Jurkat, Clone E6-1 (cell line): Measurements from ENCODE around the gene RAET1G. TPM values are rescaled to one million over a fixed set of nuclear protein-coding genes. Genes with fewer than 3 reads are reported as not detected.
"Not testable (repeated sequence)": the region's sequence is repeated elsewhere in the genome, so short reads cannot be mapped to it uniquely, and the experiment has no call there.

Source experiments
- DNase-seq: peaks from one replicate; pipeline ENCODE4 v3.0.0-alpha.2; 2011; ENCODE audit warnings: low read depth, low spot score
- H3K4me3 ChIP-seq: 2 replicates; pipeline ENCODE4 v1.5.1; 2011; ENCODE audit warnings: mild to moderate bottlenecking, low read length, control low read depth, moderate library complexity
- polyA plus RNA-seq: library from polyadenylated mRNA; unstranded; fragments of >200 nt; gene quantifications from one replicate; pipeline ENCODE4 v1.2.1, GENCODE V29; 2012; ENCODE audit warnings: missing spikeins; ENCODE audit not compliant: insufficient read length, insufficient read depth

RAET1G gene, protein sequence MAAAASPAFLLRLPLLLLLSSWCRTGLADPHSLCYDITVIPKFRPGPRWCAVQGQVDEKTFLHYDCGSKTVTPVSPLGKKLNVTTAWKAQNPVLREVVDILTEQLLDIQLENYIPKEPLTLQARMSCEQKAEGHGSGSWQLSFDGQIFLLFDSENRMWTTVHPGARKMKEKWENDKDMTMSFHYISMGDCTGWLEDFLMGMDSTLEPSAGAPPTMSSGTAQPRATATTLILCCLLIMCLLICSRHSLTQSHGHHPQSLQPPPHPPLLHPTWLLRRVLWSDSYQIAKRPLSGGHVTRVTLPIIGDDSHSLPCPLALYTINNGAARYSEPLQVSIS
- polyA plus RNA-seq = 1.6 TPM

DNA sequence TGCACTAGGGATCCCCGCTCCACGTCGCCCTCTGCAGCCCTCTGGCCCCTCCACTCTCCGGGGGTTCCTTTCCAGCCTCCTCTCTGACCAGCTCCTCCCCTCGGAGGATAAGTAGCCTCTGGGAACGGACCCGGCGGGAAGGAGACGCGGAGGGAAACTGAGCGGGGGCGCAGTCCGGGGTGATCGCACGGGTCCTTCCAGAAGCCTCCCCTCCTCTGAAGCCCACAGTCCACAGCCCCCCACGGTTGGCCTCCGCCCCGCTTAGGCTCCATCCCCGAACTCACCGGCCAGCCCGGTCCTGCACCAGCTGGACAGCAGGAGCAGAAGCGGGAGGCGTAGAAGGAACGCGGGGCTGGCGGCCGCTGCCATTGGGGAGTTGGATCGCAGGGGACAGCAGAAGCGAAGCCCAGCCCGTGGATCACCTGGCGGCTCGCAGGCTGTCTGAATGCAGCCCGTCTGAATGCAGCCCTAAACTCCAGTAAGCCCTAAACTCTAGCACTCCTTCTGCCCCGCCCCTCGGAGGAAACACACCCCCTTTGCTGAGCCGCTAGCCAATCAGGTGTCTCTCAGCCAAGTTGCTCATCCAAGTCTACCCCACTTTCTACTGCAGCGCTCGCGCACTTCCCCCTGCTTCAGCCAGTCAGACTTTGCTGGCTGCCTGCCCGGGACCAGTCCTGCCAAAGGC lies at the start of gene RAET1G:
RAET1G (minus strand) TSS at position 480 of the 685 bp plus-strand sequence; CDS start at position 369, 111 bp downstream.
- peak within 1 kb of the TSS; percentile 56 for H3K4me3 ChIP-seq
- DNase-seq = peak; percentile 84

DNA sequence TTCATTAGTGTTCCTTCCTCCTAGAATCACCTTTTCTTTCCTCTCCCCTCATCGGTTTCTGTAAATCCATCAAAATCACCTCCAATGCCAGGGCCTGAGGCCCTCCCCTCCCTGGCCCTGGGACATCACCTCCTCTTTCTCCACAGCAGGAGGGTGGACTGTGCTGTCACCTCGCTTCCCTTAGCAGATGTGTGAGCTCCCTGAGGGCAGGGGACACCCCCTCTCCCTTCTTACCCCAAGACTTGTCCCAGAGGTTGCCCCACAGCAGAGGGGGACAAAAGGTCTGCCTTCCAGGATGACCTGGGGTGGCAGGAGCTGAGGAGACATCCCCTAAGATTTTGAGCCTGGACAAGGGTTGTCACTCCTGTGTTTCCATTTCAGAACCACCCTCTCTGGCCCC lies 46.7 kb upstream of the RAET1G start:
- no peak overlapping the region for H3K4me3 ChIP-seq
- DNase-seq = no peak

DNA sequence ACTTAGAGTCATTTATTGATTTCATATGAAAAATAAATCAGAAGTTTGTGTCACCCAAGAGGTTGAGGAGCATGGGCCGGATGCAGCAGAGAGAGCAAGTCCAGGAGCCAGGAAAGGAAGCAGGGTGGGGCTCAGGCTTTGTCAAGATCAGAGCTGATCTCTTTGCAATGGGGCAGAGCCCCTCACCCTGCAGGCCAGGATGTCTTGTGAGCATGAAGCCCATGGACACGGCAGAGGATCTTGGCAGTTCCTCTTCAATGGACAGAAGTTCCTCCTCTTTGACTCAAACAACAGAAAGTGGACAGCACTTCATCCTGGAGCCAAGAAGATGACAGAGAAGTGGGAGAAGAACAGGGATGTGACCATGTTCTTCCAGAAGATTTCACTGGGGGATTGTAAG lies 46.0 kb upstream of the RAET1G start:
- DNase-seq, H3K4me3 ChIP-seq: not testable (repeated sequence)

DNA sequence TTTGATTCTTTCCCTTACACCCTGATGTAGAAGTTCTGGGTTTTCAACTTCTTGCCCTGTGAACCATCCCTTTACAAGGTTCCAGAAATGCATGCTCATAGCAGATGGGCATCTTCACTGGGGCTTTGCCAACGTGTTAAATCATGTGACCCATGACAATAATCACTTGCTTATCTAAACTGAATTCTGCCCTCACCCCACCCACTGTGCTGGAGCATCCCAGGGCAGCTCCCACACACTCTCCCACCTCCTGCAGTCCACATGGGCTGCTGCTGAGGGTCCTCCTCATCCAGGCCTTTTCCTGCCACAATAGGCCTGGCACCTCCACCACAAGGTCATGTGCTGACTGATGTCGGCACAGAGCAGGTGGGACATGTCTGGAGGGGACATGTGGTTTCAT lies 45.1 kb upstream of the RAET1G start:
- not testable (repeated sequence) for DNase-seq, H3K4me3 ChIP-seq

DNA sequence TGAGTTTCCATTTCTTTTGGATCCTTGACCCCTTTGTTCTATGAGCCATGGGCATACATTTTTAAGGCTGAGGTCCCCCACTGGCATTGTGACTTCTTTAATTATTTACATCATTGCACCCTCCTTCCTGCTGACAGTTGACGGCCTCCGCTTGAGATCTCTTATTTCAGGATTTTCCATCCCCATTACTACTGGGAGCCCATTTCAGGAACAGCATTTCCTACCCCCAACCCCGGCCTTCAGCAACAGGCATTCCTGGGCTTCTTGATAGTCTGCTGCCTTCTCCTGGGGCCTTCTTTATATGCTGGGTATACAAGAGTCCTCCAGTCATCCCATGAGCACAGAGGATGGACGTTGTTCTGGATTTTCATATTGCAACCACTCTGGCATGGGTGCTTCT lies 44.7 kb upstream of the RAET1G start:
- no peak overlapping the region for H3K4me3 ChIP-seq
- DNase-seq = no peak

DNA sequence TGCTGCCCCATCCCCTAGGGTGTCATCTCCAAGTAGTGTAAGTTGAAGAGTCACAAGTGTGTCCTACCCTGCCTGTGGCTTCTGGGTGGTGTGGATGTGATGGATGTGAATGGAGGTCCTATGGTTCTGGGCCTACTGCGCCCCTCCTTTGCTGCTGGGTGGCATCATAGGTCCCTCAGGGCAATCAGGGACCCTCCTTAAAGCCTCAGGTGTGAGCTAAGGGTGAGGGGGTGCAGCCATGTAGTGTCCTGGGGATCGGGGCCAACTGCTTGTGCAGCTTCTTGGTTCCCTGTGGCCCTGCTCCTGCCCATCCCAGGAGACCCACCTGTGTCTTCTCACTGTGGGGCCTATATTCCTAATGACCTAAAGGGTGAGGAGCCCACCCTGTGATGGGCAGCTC lies 43.4 kb upstream of the RAET1G start:
- DNase-seq, H3K4me3 ChIP-seq: not testable (repeated sequence)

DNA sequence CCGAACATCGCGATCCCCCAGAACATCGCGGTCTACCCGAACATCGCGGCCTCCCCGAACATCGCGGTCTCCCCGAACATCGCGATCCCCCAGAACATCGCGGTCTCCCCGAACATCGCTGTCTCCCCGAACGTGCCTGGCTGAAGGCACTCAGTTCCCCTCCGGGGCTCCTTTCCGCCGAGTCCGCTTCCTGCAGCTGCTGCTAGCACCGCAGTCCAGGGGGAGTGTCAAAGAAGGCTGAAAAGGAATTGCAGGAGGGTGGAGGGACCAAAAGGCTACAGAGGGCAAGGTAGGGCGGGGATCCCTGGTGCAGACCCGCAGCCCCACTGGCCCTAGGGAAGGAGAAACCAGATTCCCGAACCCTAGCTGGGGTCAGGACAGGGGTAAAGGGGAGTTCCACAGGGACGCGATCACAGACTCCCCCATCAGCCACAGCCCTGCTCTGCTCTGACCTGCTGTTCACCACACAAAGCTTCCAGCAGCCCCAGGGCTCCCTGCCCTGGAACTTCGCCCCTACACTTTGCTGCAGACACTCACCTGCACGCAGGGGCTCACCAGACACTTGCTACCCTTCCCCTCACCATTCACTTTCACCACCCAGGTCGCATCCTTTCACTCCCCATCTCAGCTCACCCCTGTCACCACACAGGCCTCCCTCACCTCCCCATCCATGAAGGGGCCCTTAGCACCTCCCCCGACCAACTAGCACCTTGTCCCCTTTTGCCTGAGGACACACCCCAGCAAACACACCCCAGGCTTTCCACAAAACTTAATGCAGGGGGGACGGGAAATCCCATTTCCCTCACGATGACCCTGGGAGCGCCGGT lies 42.5 kb upstream of the RAET1G start:
- DNase-seq = no peak
- H3K4me3 ChIP-seq = no peak overlapping the region

DNA sequence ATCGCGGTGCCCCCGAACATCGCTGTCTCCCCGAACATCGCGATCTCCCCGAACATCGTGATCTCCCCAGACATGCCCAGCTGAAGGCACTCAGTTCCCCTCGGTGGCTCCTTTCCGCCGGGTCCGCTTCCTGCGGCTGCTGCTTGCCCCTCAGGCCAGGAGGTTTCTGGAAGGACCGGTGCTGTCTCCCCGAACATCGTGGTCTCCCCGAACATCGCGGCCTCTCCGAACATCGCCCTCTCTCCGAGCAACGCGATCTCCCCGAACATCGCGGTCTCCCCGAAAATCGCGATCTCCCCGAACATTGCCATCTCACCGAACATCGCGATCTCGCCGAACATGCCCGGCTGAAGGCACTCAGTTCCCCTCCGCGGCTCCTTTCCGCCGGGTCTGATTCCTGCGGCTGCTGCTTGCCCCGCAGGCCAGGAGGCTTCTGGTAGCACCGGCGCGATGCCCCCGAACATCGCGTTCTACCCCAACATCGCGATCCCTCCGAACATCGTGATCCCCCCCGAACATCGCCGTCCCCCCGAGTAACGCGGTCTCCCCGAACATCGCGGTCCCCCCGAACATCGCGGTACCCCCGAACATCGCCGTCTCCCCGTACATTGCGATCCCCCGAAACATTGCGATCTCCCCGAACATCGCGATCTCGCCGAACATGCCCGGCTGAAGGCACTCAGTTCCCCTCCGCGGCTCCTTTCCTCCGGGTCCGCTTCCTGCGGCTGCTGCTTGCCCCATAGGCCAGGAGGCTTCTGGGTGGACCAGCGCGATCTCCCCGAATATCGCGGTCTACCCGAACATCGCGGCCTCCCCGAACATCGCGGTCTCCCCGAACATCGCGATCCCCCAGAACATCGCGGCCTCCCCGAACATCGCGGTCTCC lies 41.6 kb upstream of the RAET1G start:
- H3K4me3 ChIP-seq = peak overlapping the region; percentile 75
- no peak for DNase-seq

DNA sequence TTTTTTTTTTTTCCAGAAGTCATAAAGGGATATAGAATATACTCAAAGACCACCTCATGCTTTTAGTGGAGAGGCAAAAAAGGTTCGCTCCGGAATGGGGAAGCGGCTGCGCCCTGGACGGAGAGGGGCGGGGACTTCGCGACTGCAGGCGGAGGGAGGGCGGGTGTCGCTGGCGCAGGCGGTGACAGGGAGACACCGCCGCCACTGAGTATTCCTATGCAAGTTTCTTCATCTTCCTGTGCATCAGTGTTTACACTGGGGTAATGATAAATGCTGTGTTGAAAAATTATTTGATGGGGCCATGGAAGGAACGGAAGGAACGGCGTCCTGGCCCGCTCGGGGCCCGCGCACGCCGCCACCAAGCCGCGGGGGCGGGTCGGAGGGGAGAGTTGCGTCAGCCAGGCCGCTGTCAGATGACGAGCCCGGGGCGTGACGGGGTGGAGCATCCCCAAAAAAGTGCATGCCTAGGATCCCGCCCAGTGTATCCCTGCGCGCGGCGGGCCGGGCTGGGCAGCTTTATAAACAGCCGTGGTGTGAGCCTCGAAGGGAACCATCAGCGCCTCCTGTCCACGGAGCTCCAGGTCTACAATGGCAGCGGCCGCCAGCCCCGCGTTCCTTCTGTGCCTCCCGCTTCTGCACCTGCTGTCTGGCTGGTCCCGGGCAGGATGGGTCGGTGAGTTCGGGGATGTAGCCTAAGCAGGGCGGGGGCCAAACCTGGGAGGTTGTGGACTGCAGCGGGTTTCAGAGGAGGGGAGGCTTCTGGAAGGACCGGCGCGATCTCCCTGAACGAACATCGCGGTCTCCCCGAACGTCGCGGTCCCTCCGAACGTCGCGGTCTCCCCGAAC lies 40.8 kb upstream of the RAET1G start, which contains the start of gene ULBP1:
ULBP1 (plus strand) TSS at position 482 of the 846 bp plus-strand sequence; CDS start at position 589, 107 bp downstream.
- peak within 1 kb of the TSS; percentile 75 for H3K4me3 ChIP-seq
- peak; percentile 87 for DNase-seq

DNA sequence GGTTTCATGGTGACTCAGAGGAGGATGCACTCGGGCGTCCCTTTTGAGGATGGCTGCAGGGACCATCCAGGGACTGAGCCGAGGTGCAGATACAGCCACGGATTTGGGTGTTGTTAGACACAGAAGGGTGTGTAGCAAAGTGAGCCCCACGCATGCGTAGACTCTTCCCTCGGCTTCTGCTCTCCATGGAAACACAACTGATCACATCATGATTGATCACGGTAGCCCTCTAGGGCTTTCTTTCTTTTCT lies 40.2 kb upstream of the RAET1G start:
- H3K4me3 ChIP-seq = peak overlapping the region; percentile 75
- peak; percentile 77 for DNase-seq

DNA sequence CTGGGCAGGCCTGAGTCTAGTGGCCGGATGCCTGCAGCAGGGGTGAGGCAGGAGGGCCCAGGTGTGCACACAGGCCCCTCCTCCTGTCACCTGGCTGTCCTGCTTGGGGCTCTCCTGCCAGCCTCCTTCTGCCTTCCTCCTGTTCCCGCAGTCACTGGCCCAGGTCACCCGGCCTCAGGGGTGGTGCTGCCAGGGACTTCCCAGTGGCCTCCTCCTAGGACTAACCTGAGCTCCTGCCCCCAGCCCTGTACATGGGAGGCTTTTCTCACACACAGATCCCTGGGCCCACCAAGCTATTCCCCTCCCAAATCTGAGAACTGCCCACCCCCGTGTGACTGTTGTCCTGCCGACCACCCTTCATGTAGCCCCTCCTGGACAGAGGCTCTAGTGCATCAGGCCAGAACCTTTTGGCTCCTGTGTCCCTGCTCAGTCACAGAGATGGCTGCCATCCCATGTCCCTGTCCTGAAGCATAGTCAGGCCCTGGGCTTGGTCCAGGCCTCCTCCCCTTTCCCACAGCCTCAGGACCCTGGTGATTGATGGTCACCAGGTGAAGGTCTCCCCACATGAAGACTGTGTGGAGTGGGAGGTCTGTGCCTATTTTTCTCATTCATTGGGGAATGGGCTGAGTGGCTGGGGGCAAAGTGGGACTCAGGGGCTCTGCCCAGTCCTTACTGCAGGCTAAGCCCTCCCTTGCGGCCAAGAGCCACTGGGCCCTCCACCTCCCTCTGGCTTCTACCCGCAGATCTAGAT lies 39.7 kb upstream of the RAET1G start:
- peak overlapping the region; percentile 75 for H3K4me3 ChIP-seq

DNA sequence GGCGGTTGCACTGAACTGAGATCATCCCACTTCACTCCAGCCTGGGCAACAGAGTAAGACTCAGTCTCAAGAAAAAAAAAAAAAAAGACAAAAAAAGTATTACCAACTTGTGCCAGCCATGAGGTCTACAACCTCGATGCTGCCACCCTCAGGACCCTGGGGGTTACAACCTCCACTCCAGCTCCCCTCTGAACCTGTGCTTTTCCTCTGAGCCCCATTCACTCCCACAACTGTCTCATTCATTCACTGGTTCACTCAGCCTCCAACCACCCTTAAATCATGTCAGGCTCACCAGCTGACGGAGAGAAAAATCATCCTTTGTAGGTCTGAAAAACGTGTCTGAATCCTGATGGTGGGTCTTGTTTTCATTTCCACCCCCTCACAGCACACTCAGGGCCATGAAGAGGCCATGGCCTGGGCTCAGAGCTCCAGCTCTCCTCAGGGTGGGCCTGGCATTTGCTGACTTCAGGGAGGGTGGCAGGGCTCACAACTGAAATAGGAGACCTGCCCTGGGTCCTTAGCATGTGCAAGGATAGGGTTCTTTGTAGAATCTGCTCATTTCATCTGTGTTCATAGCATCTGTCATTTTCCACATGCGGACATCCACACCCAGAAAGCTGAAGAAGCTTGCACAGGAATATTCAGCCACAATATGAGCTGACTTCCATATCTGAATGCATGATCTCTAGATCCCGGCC lies 39.0 kb upstream of the RAET1G start:
- no peak overlapping the region for H3K4me3 ChIP-seq
- DNase-seq = peak; percentile 66

More for the DNA sequence above, 39.7 kb upstream of the RAET1G start:
- DNase-seq = no peak

DNA sequence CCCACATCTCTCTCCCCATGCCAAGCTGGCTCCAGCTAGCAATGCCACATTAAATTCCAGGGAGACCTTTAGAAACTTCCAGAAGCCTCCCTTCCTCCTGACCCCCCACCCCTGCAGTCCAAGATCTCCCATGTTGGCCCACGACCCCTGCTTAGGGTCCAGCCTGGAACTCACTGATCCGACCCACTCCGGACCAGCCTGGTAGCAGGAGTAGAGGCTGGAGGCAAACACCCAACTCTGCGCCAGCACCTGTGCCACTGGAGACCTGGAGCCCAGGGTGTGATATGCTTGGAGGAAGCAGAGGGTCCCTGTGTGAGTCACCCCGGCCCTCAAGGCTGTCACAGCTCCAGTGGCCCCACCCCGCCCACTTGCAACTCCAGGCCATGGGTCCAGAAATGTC lies 37.6 kb upstream of the RAET1G start:
- H3K4me3 ChIP-seq = no peak overlapping the region
- no peak for DNase-seq

DNA sequence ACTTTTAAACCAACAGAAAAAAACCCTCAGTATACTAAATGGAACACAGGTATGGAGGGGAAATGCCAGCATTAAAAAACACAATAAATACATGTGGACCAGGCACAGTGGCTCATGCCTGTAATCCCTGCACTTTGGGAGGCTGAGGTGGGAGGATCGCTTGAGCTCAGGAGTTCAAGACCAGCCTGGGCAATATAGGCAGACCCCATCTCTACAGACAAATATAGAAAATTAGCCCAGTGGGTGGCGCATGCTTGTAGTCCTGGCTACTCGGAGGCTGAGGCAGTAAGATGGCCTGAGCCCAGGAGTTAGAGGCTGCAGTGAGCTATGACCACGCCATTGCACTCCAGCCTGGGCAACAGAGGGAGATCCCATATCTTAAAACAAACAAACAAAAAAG lies 36.9 kb upstream of the RAET1G start:
- not testable (repeated sequence) for H3K4me3 ChIP-seq, DNase-seq

DNA sequence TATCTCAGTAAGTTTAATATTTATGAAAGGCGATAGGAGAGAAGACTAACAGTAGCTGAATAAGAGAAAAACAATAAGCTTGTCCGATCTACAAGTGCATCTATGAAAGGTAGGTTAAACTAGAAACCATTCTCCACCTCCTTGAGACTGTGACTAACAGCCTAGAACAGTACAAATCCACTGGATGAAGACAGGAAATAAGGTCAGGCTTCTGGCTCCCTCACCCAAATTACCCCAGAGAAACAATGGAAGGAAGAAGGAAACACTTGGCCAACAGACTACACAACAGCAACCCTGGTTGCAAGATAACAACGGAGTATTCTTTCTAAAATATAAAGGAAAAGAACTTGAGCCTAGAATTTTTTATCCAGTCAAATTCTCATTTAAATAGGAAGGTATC lies 35.2 kb upstream of the RAET1G start:
- DNase-seq, H3K4me3 ChIP-seq: not testable (repeated sequence)

DNA sequence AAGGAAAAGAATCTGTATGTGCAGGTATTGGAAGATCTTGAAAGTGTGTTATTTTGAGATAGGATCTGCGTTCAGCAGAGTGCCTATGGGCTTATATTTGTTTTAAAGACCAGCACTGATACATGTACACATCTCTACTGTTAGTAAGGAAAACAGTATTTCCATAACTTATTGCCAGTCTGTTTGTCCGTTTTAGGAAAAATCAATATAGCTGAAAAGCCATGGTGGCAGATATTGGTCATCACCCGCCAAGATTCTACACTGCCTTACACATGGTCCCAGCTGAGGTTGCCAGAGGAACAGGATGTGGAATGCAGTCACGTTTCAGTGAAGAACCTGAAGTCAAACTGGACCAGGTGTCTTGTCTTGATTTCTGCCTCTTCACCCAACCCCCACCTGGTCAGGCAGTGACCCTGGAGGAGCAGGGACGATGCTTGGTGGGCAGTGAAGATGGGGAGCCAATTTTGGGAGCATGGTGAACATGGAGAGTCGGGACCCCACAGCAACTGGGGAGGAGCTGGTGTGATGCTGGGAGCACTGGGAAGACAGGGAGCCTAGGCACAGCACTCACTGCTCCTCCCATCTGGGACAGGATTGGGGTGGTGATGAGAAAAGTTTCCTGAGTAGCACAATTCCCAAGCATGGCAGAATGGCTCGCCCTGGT lies 32.9 kb upstream of the RAET1G start:
- not testable (repeated sequence) for DNase-seq, H3K4me3 ChIP-seq
